Transverse colon (tissue), 4 donors: ENCODE measurements around the gene EDNRA.

Experiments used
- EP300 ChIP-seq: sonication (generic); formaldehyde crosslinking; IDR thresholded peaks from one replicate; pipeline ENCODE4 v1.6.1; 2017; ENCODE audit warnings: antibody characterized with exemption, low read depth
- POLR2A ChIP-seq: fragments of 450-650 bp; IDR thresholded peaks from one replicate; pipeline ENCODE4 v1.6.1; 2016; ENCODE audit warnings: antibody characterized with exemption, mild to moderate bottlenecking, moderate library complexity
- POLR2AphosphoS5 ChIP-seq, 3 donors: sonication (generic); formaldehyde crosslinking; IDR thresholded peaks; one replicate each; pipeline ENCODE4 v1.6.1; 2016; ENCODE audit warnings: antibody characterized with exemption in 3 of 3
- TF ChIP-seq, protein P1 (sequence below), 5 experiments: fragments of 200-600 bp in 3 of 5; fragments of 450-650 bp in 2 of 5; sonication (generic) in 3 of 5; IDR thresholded peaks; 1 replicate in 2 of 5; 2 replicates in 3 of 5; pipeline ENCODE4 v1.5.1; 2016 to 2017; ENCODE audit warnings: antibody characterized with exemption in 5 of 5, inconsistent platforms in 3 of 5, mild to moderate bottlenecking in 2 of 5, moderate library complexity in 1 of 5

GRCh38 chr4:147481577-147482109, 746 bp downstream of the EDNRA start:
- TF ChIP-seq, protein P1, sequence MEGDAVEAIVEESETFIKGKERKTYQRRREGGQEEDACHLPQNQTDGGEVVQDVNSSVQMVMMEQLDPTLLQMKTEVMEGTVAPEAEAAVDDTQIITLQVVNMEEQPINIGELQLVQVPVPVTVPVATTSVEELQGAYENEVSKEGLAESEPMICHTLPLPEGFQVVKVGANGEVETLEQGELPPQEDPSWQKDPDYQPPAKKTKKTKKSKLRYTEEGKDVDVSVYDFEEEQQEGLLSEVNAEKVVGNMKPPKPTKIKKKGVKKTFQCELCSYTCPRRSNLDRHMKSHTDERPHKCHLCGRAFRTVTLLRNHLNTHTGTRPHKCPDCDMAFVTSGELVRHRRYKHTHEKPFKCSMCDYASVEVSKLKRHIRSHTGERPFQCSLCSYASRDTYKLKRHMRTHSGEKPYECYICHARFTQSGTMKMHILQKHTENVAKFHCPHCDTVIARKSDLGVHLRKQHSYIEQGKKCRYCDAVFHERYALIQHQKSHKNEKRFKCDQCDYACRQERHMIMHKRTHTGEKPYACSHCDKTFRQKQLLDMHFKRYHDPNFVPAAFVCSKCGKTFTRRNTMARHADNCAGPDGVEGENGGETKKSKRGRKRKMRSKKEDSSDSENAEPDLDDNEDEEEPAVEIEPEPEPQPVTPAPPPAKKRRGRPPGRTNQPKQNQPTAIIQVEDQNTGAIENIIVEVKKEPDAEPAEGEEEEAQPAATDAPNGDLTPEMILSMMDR (IDR thresholded peaks at IDR 0.05): no peak
- no peak for TF ChIP-seq POLR2A
- TF ChIP-seq POLR2AphosphoS5 (IDR thresholded peaks at IDR 0.05): no peak
- TF ChIP-seq EP300: no peak
